Right atrium auricular region (tissue), 2 donors: ENCODE data around the gene PRDM16. TPM values are rescaled to one million over a fixed set of nuclear protein-coding genes. Genes with fewer than 3 reads are reported as not detected.
A peak's percentile ranks its signal among the peaks of the same experiment; 100 is the strongest.

ENCODE experiments used
- DNase-seq: peaks from one replicate; pipeline ENCODE4 v3.0.0-alpha.2; 2019; ENCODE audit warnings: low spot score
- H3K27ac ChIP-seq, 2 donors: fragments of 200-600 bp; sonication (generic); 1 replicate in 1 of 2; 2 replicates in 1 of 2; pipeline ENCODE4 v1.5.1; 2016 to 2019
- H3K27me3 ChIP-seq, 2 donors: fragments of 200-600 bp; sonication (generic); one replicate each; pipeline versions ENCODE4 v1.5.1 to v1.6.0; 2017 to 2019
- H3K36me3 ChIP-seq: fragments of 200-600 bp; sonication (generic); one replicate; pipeline ENCODE4 v1.5.1; 2016
- H3K4me1 ChIP-seq, 2 donors: fragments of 200-600 bp; sonication (generic); one replicate each; pipeline versions ENCODE4 v1.5.1 to v1.6.0; 2017 to 2019
- H3K4me3 ChIP-seq, 2 donors: fragments of 200-600 bp; sonication (generic); 1 replicate in 1 of 2; 2 replicates in 1 of 2; pipeline ENCODE4 v1.5.1; 2017 to 2019; ENCODE audit warnings: mild to moderate bottlenecking in 1 of 2, moderate library complexity in 1 of 2
- H3K9me3 ChIP-seq, 2 donors: fragments of 200-600 bp; sonication (generic); one replicate each; pipeline ENCODE4 v1.5.1; 2019
- CTCF ChIP-seq, 2 donors: fragments of 200-600 bp; sonication (generic); IDR thresholded peaks; one replicate each; pipeline ENCODE4 v1.5.1; 2019; ENCODE audit warnings: antibody characterized with exemption in 2 of 2
- total RNA-seq, 2 donors: library from RNA; depleted of rRNA; stranded (reverse); fragments of >200 nt; gene quantifications; one replicate each; pipeline ENCODE4 v1.1.0, GENCODE V29; 2016

The PRDM16 gene
- total RNA-seq, 2 donors from 2014 or later = 0.22 to 3.3 TPM

DNA sequence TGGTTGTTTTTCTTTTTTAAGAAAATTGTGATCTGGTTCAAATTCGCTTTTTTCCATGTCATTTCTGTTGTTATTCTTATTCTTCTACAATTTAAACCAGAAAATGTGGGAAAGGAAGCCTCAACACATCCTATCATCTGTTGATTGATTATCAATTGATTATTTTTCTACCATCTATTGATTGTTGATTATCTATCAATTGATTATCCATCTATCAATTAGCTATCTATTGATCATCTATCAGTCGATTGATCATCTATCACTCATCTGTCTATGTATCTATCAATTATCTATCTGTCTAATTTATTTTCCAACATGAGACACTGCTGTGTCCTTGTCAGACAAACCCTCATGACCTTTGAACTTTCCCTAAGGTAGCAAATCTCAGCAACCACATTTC is 249.3 kb downstream of the PRDM16 start:
- TF ChIP-seq CTCF (IDR thresholded peaks at IDR 0.05) = no peak
- H3K27ac ChIP-seq = no peak overlapping the region
- H3K36me3 ChIP-seq = no peaks in the 10 kb centered on the region
- no peaks in the 10 kb centered on the region for H3K27me3 ChIP-seq
- H3K4me1 ChIP-seq = peaks cover 0 to 29% of the 10 kb centered on the region in 2 donors
- no peaks in the 10 kb centered on the region for H3K9me3 ChIP-seq
- no peak overlapping the region for H3K4me3 ChIP-seq
- no peak for DNase-seq

DNA sequence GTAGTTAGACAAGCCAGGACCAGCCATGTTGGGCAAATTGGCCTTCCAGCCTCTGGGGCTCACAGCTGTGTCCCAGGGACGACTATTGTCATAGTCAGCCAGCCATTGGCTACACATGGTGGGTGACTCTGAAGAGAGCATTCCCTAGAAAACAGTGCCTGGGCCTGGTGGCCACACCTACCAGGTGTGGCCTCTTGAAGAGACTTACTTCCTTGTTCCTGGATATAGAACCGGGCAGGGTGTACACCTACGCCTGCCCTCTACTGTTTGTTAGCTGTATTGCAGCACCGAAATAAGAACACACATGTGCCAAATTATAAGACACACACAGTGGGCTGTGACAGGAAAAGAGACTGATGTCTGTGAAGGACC is 250.9 kb downstream of the PRDM16 start:
- Histone ChIP-seq H3K4me1 (peaks cover 0 to 22% of the 10 kb centered on the region in 2 donors), H3K9me3 (no peaks in the 10 kb centered on the region), H3K4me3 (no peak overlapping the region), H3K27ac (no peak overlapping the region), H3K36me3 (no peaks in the 10 kb centered on the region), H3K27me3 (no peaks in the 10 kb centered on the region)
- DNase-seq = peak; percentile 64
- peak in 1 of 2 donors; percentile 73 for TF ChIP-seq CTCF (IDR thresholded peaks at IDR 0.05)

GRCh38 chr1:3320246-3321152 is 251.5 kb downstream of the PRDM16 start:
- TF ChIP-seq CTCF (IDR thresholded peaks at IDR 0.05) = no peak
- DNase-seq = no peak
- Histone ChIP-seq H3K9me3 (no peaks in the 10 kb centered on the region), H3K27me3 (no peaks in the 10 kb centered on the region), H3K36me3 (no peaks in the 10 kb centered on the region), H3K4me3 (no peak overlapping the region), H3K27ac (no peak overlapping the region), H3K4me1 (peaks cover 0 to 16% of the 10 kb centered on the region in 2 donors)

DNA sequence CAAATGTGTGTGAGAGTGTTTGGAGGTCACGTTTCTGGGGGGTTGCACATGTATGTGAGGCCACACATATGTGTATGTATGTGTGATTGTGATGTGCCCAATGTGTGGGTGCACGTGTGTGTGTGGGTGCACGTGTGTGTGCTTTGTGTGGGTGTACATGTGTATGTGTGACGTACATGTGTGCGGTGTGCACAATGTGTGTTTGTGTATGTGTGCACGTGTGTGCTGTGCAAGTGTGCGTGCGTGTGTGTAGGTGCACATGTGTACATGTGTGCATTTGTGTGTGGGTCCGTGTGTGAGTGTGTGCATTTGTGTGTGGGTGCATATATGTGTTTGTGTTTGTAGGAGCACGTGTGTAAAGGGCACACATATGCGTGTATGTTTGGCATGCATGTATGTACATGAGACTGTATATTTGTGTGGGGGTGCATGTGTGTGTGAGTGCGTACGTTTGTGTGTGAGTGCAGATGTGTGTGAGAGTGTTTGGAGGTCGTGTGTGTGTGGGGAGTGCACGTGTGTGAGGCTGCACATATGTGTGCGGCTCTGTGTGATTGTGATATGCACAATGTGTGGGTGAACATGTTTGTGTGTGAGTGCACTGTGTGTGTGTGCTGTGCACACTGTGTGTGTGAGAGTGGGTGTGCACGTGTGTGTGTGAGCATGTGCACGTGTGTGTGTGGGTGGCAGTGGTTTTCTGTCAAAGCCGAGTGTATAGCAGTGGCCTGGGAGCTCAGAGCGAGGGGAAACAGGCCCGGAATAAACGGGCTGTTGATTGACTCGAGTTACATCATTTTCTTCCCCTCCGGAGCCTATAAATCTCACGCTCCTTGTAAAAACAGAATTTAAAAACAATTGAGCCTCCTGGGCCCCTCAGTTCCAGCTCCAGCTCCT is 252.8 kb downstream of the PRDM16 start:
- H3K27ac ChIP-seq = no peak overlapping the region
- DNase-seq = no peak
- H3K4me3 ChIP-seq = no peak overlapping the region
- no peaks in the 10 kb centered on the region for H3K36me3 ChIP-seq
- no peaks in the 10 kb centered on the region for H3K9me3 ChIP-seq
- no peak for TF ChIP-seq CTCF (IDR thresholded peaks at IDR 0.05)
- H3K27me3 ChIP-seq = no peaks in the 10 kb centered on the region
- H3K4me1 ChIP-seq = peaks cover 0 to 12% of the 10 kb centered on the region in 2 donors

- Histone ChIP-seq H3K4me1 (peaks cover 0 to 12% of the 10 kb centered on the region in 2 donors), H3K9me3 (no peaks in the 10 kb centered on the region), H3K27ac (no peak overlapping the region), H3K4me3 (no peak overlapping the region), H3K36me3 (no peaks in the 10 kb centered on the region), H3K27me3 (no peaks in the 10 kb centered on the region)
- no peak for DNase-seq
- TF ChIP-seq CTCF (IDR thresholded peaks at IDR 0.05) = no peak
These were observed 253.5 kb downstream of the PRDM16 start for GRCh38 chr1:3322450-3323020.
